Spleen (tissue), 11 donors: ENCODE measurements around the gene COL23A1. TPM values are rescaled to one million over a fixed set of nuclear protein-coding genes. Genes with fewer than 3 reads are reported as not detected.

Experiments used
- DNase-seq: peaks from one replicate; pipeline ENCODE4 v3.0.0-alpha.2; 2020
- H3K27ac ChIP-seq, 8 donors: fragments of 200-600 bp; sonication (generic) in 7 of 8; 1 replicate in 4 of 8; 2 replicates in 4 of 8; pipeline versions ENCODE4 v1.5.0 to v1.8.0; 2016 to 2021; ENCODE audit warnings: inconsistent platforms in 4 of 8, mild to moderate bottlenecking in 4 of 8, moderate library complexity in 1 of 8
- H3K27me3 ChIP-seq, 7 donors: fragments of 200-600 bp; sonication (generic) in 6 of 7; replicated peaks in 1 of 7; 1 replicate in 4 of 7; 2 replicates in 3 of 7; pipeline versions ENCODE4 v1.5.0 to v1.8.0; 2016 to 2021; ENCODE audit warnings: inconsistent platforms in 3 of 7, mild to moderate bottlenecking in 1 of 7
- H3K36me3 ChIP-seq, 6 donors: fragments of 200-600 bp; sonication (generic) in 5 of 6; 1 replicate in 4 of 6; 2 replicates in 2 of 6; pipeline versions ENCODE4 v1.5.0 to v1.8.0; 2016 to 2021; ENCODE audit warnings: inconsistent platforms in 2 of 6
- H3K4me1 ChIP-seq, 6 donors: fragments of 200-600 bp; sonication (generic) in 5 of 6; 1 replicate in 3 of 6; 2 replicates in 3 of 6; pipeline versions ENCODE4 v1.5.0 to v1.8.0; 2016 to 2021; ENCODE audit warnings: inconsistent platforms in 3 of 6
- H3K4me3 ChIP-seq, 8 donors: fragments of 200-600 bp; sonication (generic) in 7 of 8; 1 replicate in 4 of 8; 2 replicates in 4 of 8; pipeline versions ENCODE4 v1.5.0 to v1.8.0; 2016 to 2021; ENCODE audit warnings: inconsistent platforms in 4 of 8, mild to moderate bottlenecking in 4 of 8, moderate library complexity in 2 of 8
- H3K9me3 ChIP-seq, 8 donors: fragments of 200-600 bp; sonication (generic) in 7 of 8; 1 replicate in 4 of 8; 2 replicates in 4 of 8; pipeline versions ENCODE4 v1.5.0 to v1.8.0; 2016 to 2021; ENCODE audit warnings: inconsistent platforms in 4 of 8
- CTCF ChIP-seq, 11 experiments: fragments of 200-600 bp in 7 of 11; fragments of 450-650 bp in 4 of 11; sonication (generic) in 4 of 11; IDR thresholded peaks in 8 of 11; conservative IDR thresholded peaks in 3 of 11; 1 replicate in 7 of 11; 2 replicates in 4 of 11; pipeline versions ENCODE4 v1.4.0 to v1.8.0; 2016 to 2021; ENCODE audit warnings: antibody characterized with exemption in 11 of 11, inconsistent platforms in 4 of 11, mild to moderate bottlenecking in 1 of 11
- POLR2A ChIP-seq, 3 donors: fragments of 450-650 bp; IDR thresholded peaks; one replicate each; pipeline ENCODE4 v1.5.1; 2017; ENCODE audit warnings: antibody characterized with exemption in 3 of 3, mild to moderate bottlenecking in 1 of 3
- POLR2AphosphoS5 ChIP-seq, 3 donors: sonication (generic); formaldehyde crosslinking; IDR thresholded peaks; one replicate each; pipeline ENCODE4 v1.5.1; 2017; ENCODE audit warnings: antibody characterized with exemption in 3 of 3
- WGBS, 5 donors: extraction: QIAGEN DNeasy Blood & Tissue Kit in 3 of 5; methylation state at CpG; one replicate each; pipeline versions ENCODE4 v1.1.5 to v1.1.7; 2013 to 2018; 5-methylcytosine and 5-hydroxymethylcytosine counted together
- intact Hi-C: fragments of 100-400 bp; cut with DNase I; formaldehyde crosslinking; loops from one replicate; pipeline ENCODE4 v1.15.0; 2023; ENCODE audit warnings: low total_unique reads
- polyA plus RNA-seq, 3 donors: library from polyadenylated mRNA; stranded (reverse); fragments of 200-250 nt; gene quantifications; one replicate each; pipeline ENCODE4 v1.2.1, GENCODE V29; 2013
- total RNA-seq, 7 donors: library from RNA; depleted of rRNA in 3 of 7; stranded (reverse); fragments of >200 nt in 3 of 7; fragmentation: NEBNext Ultra II Directional in 4 of 7; extraction: Animal tissue kit (Norgen Biotek cat#: 25700) in 4 of 7; gene quantifications; one replicate each; pipeline versions ENCODE4 v1.1.0 to v1.2.1, GENCODE V29; 2016 to 2021
- donor health status: healthy with polysubstance abuse.
- donor health status: DM: no; HTN: no; CAD: no; lungs with moderate emphysema.
- donor health status: DM: no; HTN: no; CAD: no.
- donor health status: Bipolar disorder and iron deficiency.
- donor health status: healthy.
- donor health status: DM: no; HTN: no; CAD: no.
- donor health status: DM: yes; HTN: yes; CAD: no.

Gene COL23A1
- total and polyA plus RNA-seq, 10 donors = 0.63 to 3.8 (median 1.9) TPM

DNA sequence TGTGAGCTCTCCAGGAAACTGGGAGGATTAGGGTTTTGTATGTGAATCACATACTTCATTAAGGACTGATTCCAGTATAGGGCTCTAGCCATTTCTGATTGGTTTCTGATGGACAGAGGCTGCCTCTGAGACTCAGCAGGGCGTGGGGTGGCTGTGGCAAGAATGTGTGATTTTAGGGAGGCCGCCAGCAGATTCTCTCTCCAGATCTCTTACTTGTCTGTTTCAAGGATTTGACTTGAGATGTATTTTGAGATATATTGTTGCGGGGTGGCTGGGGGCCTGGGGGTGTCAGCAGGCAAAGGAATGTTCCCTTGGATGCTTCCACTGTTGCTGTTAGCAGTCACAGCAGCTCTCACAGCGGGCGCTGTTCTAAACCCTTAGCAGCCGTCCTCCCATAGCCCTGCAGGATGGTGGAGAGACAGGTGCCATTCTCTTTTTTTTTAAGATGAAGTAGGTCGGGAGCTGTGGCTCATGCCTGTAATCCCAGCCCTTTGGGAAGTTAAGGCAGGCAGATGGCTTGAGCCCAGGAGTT is 393.8 kb downstream of the COL23A1 start:
- 90 to 95% (median 94%) methylated on average over 7 of the region's 7 CpGs for WGBS, 5 donors
- H3K27me3 ChIP-seq = peaks cover 0 to 22% (median 0%) of the 10 kb centered on the region in 7 donors
- no peak overlapping the region for H3K4me3 ChIP-seq
- H3K36me3 ChIP-seq = no peaks in the 10 kb centered on the region
- intact Hi-C loops = no loop called here
- H3K4me1 ChIP-seq = peaks cover 0 to 26% (median 10%) of the 10 kb centered on the region in 6 donors
- TF ChIP-seq POLR2A (IDR thresholded peaks at IDR 0.05) (no peak), CTCF (IDR thresholded peaks at IDR 0.05 in 8 of 11, conservative IDR thresholded peaks at IDR 0.05 in 3 of 11) (no peak), POLR2AphosphoS5 (IDR thresholded peaks at IDR 0.05) (no peak)
- DNase-seq = no peak
- no peak overlapping the region for H3K27ac ChIP-seq
- H3K9me3 ChIP-seq = no peaks in the 10 kb centered on the region

DNA sequence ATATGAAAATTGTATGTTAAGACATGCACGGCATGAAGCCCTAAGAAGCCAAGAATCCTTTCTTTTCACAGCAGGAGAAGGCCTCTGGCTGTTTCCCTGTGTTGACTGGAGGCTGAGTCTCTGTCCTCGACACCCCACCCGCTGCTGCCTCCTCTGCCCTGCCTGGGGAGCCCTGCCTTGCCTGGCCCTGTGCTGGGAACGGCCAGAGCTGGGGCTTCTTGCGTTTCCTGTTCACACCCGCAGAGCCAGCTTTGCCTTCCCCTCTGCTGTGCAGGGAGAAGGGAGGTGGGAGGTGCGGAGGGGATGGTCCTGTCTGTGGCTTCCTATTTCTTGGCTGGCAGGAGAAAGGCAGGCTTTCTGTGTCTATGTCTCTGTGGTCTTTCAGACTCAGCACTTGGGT is 396.2 kb downstream of the COL23A1 start:
- 10 to 18% (median 13%) methylated on average over 6 to 7 of the region's 7 CpGs for WGBS, 5 donors
- no peaks in the 10 kb centered on the region for H3K36me3 ChIP-seq
- no peak overlapping the region for H3K27ac ChIP-seq
- DNase-seq = no peak
- no peaks in the 10 kb centered on the region for H3K9me3 ChIP-seq
- no peak overlapping the region for H3K4me3 ChIP-seq
- peaks cover 0 to 32% (median 0%) of the 10 kb centered on the region in 7 donors for H3K27me3 ChIP-seq
- intact Hi-C loops = no loop called here
- no peak for TF ChIP-seq POLR2AphosphoS5 (IDR thresholded peaks at IDR 0.05)
- no peak for TF ChIP-seq CTCF (IDR thresholded peaks at IDR 0.05 in 8 of 11, conservative IDR thresholded peaks at IDR 0.05 in 3 of 11)
- TF ChIP-seq POLR2A (IDR thresholded peaks at IDR 0.05) = no peak
- peaks cover 0 to 21% (median 8%) of the 10 kb centered on the region in 6 donors for H3K4me1 ChIP-seq

DNA sequence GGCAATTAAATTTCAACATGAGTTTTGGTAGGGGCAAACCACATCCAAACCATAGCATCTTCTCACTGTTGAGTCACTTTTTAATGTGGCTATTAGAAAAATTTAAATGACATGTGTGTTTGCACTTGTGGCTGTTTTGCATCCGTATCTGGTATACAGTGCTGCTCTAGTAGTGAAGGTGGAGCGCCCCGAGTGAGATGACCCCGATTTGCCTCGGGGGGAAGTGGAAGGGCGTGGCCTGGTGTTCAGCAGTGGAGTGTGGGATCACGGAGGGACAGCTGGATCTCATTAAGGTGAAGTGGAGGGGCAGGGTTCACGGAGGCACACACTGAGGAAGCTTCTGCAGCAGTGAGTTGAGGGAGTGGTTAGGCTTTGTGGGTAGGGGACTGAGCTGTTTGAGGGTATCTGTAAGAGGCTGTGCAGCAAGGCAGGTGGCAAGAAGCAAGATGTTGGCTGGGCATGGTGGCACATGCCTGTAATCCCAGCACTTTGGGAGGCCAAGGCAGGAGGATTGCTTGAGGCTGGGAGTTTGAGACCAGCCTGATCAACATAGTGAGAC is 396.9 kb downstream of the COL23A1 start:
- 46 to 61% (median 49%) methylated on average over 8 of the region's 8 CpGs for WGBS, 5 donors
- H3K36me3 ChIP-seq = no peaks in the 10 kb centered on the region
- peaks cover 0 to 19% (median 8%) of the 10 kb centered on the region in 6 donors for H3K4me1 ChIP-seq
- DNase-seq = no peak
- intact Hi-C loops = no loop called here
- no peak for TF ChIP-seq POLR2A (IDR thresholded peaks at IDR 0.05)
- TF ChIP-seq POLR2AphosphoS5 (IDR thresholded peaks at IDR 0.05) = no peak
- no peaks in the 10 kb centered on the region for H3K9me3 ChIP-seq
- peaks cover 0 to 38% (median 0%) of the 10 kb centered on the region in 7 donors for H3K27me3 ChIP-seq
- no peak overlapping the region for H3K27ac ChIP-seq
- no peak overlapping the region for H3K4me3 ChIP-seq

DNA sequence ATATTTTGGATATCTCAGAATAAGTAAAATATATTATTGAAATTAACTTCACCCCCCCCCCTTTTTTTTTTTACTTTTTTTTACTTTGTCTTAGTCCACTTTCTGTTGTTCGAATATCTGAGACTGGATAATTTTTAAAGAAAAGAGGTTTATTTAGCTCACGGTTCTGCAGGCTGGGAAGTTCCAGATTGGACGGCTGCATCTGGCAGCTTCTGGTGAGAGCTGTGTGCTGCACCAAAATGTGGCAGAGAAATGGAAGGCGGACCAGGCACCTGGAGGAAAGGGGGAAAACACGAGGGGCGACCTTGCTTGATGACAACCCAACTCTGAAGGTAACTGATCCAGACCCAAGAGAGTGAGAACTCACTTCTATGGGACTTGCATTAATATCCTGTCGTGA is 397.4 kb downstream of the COL23A1 start:
- H3K4me1 ChIP-seq = peaks cover 0 to 19% (median 8%) of the 10 kb centered on the region in 6 donors
- H3K9me3 ChIP-seq = no peaks in the 10 kb centered on the region
- peaks cover 0 to 38% (median 0%) of the 10 kb centered on the region in 7 donors for H3K27me3 ChIP-seq
- 89 to 92% (median 90%) methylated on average over 7 of the region's 7 CpGs for WGBS, 5 donors
- intact Hi-C loops = no loop called here
- TF ChIP-seq POLR2AphosphoS5 (IDR thresholded peaks at IDR 0.05) (no peak), CTCF (IDR thresholded peaks at IDR 0.05 in 8 of 11, conservative IDR thresholded peaks at IDR 0.05 in 3 of 11) (no peak), POLR2A (IDR thresholded peaks at IDR 0.05) (no peak)
- no peak for DNase-seq
- H3K4me3 ChIP-seq = no peak overlapping the region
- H3K27ac ChIP-seq = no peak overlapping the region
- H3K36me3 ChIP-seq = no peaks in the 10 kb centered on the region
